CD14-positive monocyte (primary cell): ENCODE measurements around the gene ARHGAP18. TPM values are rescaled to one million over a fixed set of nuclear protein-coding genes. Genes with fewer than 3 reads are reported as not detected.

Experiments used
- DNase-seq, 3 donors: peaks; one replicate each; pipeline ENCODE4 v3.0.0-alpha.2; 2011 to 2022
- H2AFZ ChIP-seq: 2 replicates; pipeline ENCODE4 v1.6.0; 2012; ENCODE audit warnings: mild to moderate bottlenecking, low read depth, low read length, inconsistent platforms; ENCODE audit not compliant: insufficient read depth, poor library complexity, severe bottlenecking
- H3K27ac ChIP-seq, 2 donors: 1 replicate in 1 of 2; 2 replicates in 1 of 2; pipeline ENCODE4 v1.5.1; 2012 to 2013; ENCODE audit warnings: low read length in 2 of 2, control low read depth in 1 of 2, inconsistent platforms in 1 of 2, low read depth in 1 of 2, mild to moderate bottlenecking in 1 of 2
- H3K27me3 ChIP-seq, 2 donors: one replicate each; pipeline versions ENCODE4 v1.6.0 to v1.6.1; 2011 to 2013; ENCODE audit warnings: low read length in 2 of 2; ENCODE audit not compliant: control insufficient read depth in 2 of 2, insufficient read depth in 2 of 2
- H3K36me3 ChIP-seq, 2 donors: replicated peaks in 1 of 2; 1 replicate in 1 of 2; 2 replicates in 1 of 2; pipeline versions ENCODE4 v1.5.1 to v1.6.1; 2012 to 2013; ENCODE audit warnings: low read length in 2 of 2, control low read depth in 1 of 2, inconsistent platforms in 1 of 2, mild to moderate bottlenecking in 1 of 2; ENCODE audit not compliant: insufficient read depth in 2 of 2, control insufficient read depth in 1 of 2
- H3K4me1 ChIP-seq, 2 donors: 1 replicate in 1 of 2; 2 replicates in 1 of 2; pipeline versions ENCODE4 v1.5.1 to v1.6.1; 2012 to 2013; ENCODE audit warnings: low read length in 2 of 2, control low read depth in 1 of 2, inconsistent platforms in 1 of 2, mild to moderate bottlenecking in 1 of 2, moderate library complexity in 1 of 2; ENCODE audit not compliant: insufficient read depth in 2 of 2, control insufficient read depth in 1 of 2
- H3K4me2 ChIP-seq: replicated peaks from 2 replicates; pipeline ENCODE3; 2012; ENCODE audit warnings: low read length, moderate library complexity, mild to moderate bottlenecking; ENCODE audit not compliant: poor library complexity, severe bottlenecking; ENCODE audit errors: extremely low read depth
- H3K4me3 ChIP-seq, 3 experiments: fragments of 200-600 bp in 1 of 3; sonication (generic) in 1 of 3; replicated peaks in 1 of 3; 1 replicate in 2 of 3; 2 replicates in 1 of 3; pipeline ENCODE4 v1.5.1; 2011 to 2013; ENCODE audit warnings: low read length in 3 of 3, mild to moderate bottlenecking in 3 of 3, control low read depth in 2 of 3, low read depth in 2 of 3, inconsistent platforms in 1 of 3, moderate library complexity in 1 of 3
- H3K79me2 ChIP-seq: 2 replicates; pipeline ENCODE4 v1.6.0; 2012; ENCODE audit warnings: mild to moderate bottlenecking, control low read depth, inconsistent platforms, low read length, moderate library complexity; ENCODE audit not compliant: insufficient read depth
- H3K9ac ChIP-seq: 2 replicates; pipeline ENCODE4 v1.6.0; 2017; ENCODE audit warnings: low read length, mild to moderate bottlenecking; ENCODE audit not compliant: insufficient read depth, poor library complexity, severe bottlenecking
- H3K9me3 ChIP-seq, 2 donors: replicated peaks in 1 of 2; 1 replicate in 1 of 2; 2 replicates in 1 of 2; pipeline versions ENCODE4 v1.5.1 to v1.6.1; 2012 to 2013; ENCODE audit warnings: low read length in 2 of 2, control low read depth in 1 of 2; ENCODE audit not compliant: control insufficient read depth in 1 of 2, insufficient read depth in 1 of 2
- H4K20me1 ChIP-seq: 2 replicates; pipeline ENCODE4 v1.6.0; 2012; ENCODE audit warnings: mild to moderate bottlenecking, low read length, control low read depth, moderate library complexity; ENCODE audit not compliant: insufficient read depth
- H3K27ac Mint-ChIP-seq, 7 donors: one replicate each; pipeline ENCODE4 v1.8.0; 2020; ENCODE audit warnings: mild to moderate bottlenecking in 7 of 7, mixed read lengths in 7 of 7, moderate library complexity in 6 of 7, inconsistent platforms in 2 of 7
- H3K27me3 Mint-ChIP-seq, 3 donors: one replicate each; pipeline ENCODE4 v1.8.0; 2021 to 2022; ENCODE audit warnings: low read depth in 3 of 3, mild to moderate bottlenecking in 3 of 3, mixed read lengths in 3 of 3, moderate library complexity in 3 of 3, inconsistent platforms in 1 of 3
- H3K36me3 Mint-ChIP-seq, 2 donors: one replicate each; pipeline ENCODE4 v1.8.0; 2020; ENCODE audit warnings: mixed read lengths in 2 of 2, inconsistent platforms in 1 of 2, mild to moderate bottlenecking in 1 of 2
- H3K4me1 Mint-ChIP-seq: one replicate; pipeline ENCODE4 v1.8.0; 2020; ENCODE audit warnings: mild to moderate bottlenecking, mixed read lengths
- H3K4me3 Mint-ChIP-seq, 2 donors: one replicate each; pipeline ENCODE4 v1.8.0; 2020; ENCODE audit warnings: mild to moderate bottlenecking in 2 of 2, mixed read lengths in 2 of 2, moderate library complexity in 1 of 2
- H3K9me3 Mint-ChIP-seq, 7 donors: one replicate each; pipeline ENCODE4 v1.8.0; 2020 to 2022; ENCODE audit warnings: mixed read lengths in 7 of 7, mild to moderate bottlenecking in 6 of 7, moderate library complexity in 6 of 7, inconsistent platforms in 2 of 7
- CTCF ChIP-seq: fragments of 200-600 bp; IDR thresholded peaks from one replicate; pipeline ENCODE4 v1.8.0; 2022; ENCODE audit warnings: antibody characterized with exemption, mild to moderate bottlenecking
- WGBS: methylation state at CpG from one replicate; pipeline ENCODE4 v1.1.5; 2013; ENCODE audit warnings: missing lambda C conversion rate; ENCODE audit not compliant: insufficient coverage; 5-methylcytosine and 5-hydroxymethylcytosine counted together
- intact Hi-C, 2 donors: fragments of 100-400 bp; cut with micrococcal nuclease; formaldehyde crosslinking; loops; one replicate each; pipeline versions ENCODE4 v1.15.0 to v1.15.1; 2023
- polyA plus RNA-seq, 3 donors: library from polyadenylated mRNA; depleted of rRNA in 1 of 3; unstranded in 2 of 3; stranded (reverse) in 1 of 3; fragments of 300-500 nt in 2 of 3; fragments of >200 nt in 1 of 3; fragmentation: Illumina TruSeq in 2 of 3; gene quantifications; 1 replicate in 2 of 3; 2 replicates in 1 of 3; pipeline ENCODE4 v1.2.3, GENCODE V29; 2012 to 2021

Gene ARHGAP18
- polyA plus RNA-seq, 3 donors = 3.7 to 5.6 (median 3.8) TPM

DNA sequence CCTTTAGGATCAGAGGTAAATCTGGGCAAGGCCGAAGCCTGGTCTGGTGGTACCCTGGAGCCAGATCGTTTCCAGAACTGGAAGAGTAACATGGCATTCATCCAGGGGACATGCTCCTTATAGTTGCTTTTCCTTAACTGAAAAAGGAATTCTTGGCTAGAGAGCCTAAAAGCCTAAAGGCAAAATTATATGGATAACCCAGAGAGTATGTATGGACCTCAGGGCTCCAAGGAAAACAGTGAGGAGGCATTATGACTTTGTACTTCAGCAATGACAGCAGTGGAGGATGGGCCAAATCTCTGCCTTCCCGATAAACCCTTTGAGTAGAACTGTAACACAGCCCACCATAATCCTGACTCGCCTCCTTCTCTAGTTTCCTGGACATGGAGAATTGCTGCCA is 29.3 kb downstream of the ARHGAP18 start:
- Histone ChIP-seq H3K9me3 (no peaks in the 10 kb centered on the region), H3K4me2 (no peak overlapping the region), H3K27ac (no peak overlapping the region), H3K9ac (no peak overlapping the region), H3K4me3 (no peak overlapping the region), H4K20me1 (no peaks in the 10 kb centered on the region), H3K36me3 (no peaks in the 10 kb centered on the region), H2AFZ (no peak overlapping the region), H3K4me1 (peaks cover 36 to 45% of the 10 kb centered on the region in 2 donors), H3K27me3 (no peaks in the 10 kb centered on the region), H3K79me2 (peaks cover 54% of the 10 kb centered on the region)
- H3K27me3 Mint-ChIP-seq = peaks cover 0 to 2% (median 0%) of the 10 kb centered on the region in 3 donors
- H3K27ac Mint-ChIP-seq = peak overlapping the region in 3 of 7 donors; percentile 15 to 52 (median 50)
- peaks cover 0 to 10% of the 10 kb centered on the region in 2 donors for H3K36me3 Mint-ChIP-seq
- DNase-seq = no peak
- WGBS = 100% methylated on average over 3 of the region's 4 CpGs
- H3K9me3 Mint-ChIP-seq = peaks cover 0 to 2% (median 0%) of the 10 kb centered on the region in 7 donors
- intact Hi-C loops = no loop called here
- H3K4me3 Mint-ChIP-seq = no peak overlapping the region
- no peak for TF ChIP-seq CTCF
- H3K4me1 Mint-ChIP-seq = peaks cover 42% of the 10 kb centered on the region

GRCh38 chr6:129679758-129680157 is 30.2 kb downstream of the ARHGAP18 start:
- 97% methylated on average over 3 of the region's 3 CpGs for WGBS
- no peak for TF ChIP-seq CTCF
- intact Hi-C loops = no loop called here

More at GRCh38 chr6:129679758-129680157, 30.2 kb downstream of the ARHGAP18 start:
- Histone ChIP-seq H3K4me2 (no peak overlapping the region), H3K4me3 (no peak overlapping the region), H3K36me3 (no peaks in the 10 kb centered on the region), H4K20me1 (no peaks in the 10 kb centered on the region), H3K9me3 (no peaks in the 10 kb centered on the region), H2AFZ (no peak overlapping the region), H3K4me1 (peaks cover 27 to 36% of the 10 kb centered on the region in 2 donors), H3K27ac (no peak overlapping the region), H3K27me3 (no peaks in the 10 kb centered on the region), H3K79me2 (peaks cover 60% of the 10 kb centered on the region), H3K9ac (no peak overlapping the region)
- Mint-ChIP-seq H3K4me1 (peaks cover 33% of the 10 kb centered on the region), H3K27ac (peak overlapping the region in 2 of 7 donors; percentile 31 to 73), H3K27me3 (peaks cover 0 to 2% (median 2%) of the 10 kb centered on the region in 3 donors), H3K36me3 (peaks cover 2 to 10% of the 10 kb centered on the region in 2 donors), H3K4me3 (no peak overlapping the region), H3K9me3 (peaks cover 0 to 3% (median 0%) of the 10 kb centered on the region in 7 donors)
- DNase-seq = no peak
